HG02642 (cell line): ENCODE measurements around the gene CARD11.
"Not testable (repeated sequence)": the region's sequence is repeated elsewhere in the genome, so short reads cannot be mapped to it uniquely, and the experiment has no call there.

Experiments
- ATAC-seq: cut with Tn5 transposase; IDR thresholded peaks from one replicate; pipeline ENCODE4 v1.9.1; 2021; ENCODE audit warnings: mild to moderate bottlenecking; ENCODE audit not compliant: unreplicated experiment, poor library complexity

The CARD11 gene

DNA sequence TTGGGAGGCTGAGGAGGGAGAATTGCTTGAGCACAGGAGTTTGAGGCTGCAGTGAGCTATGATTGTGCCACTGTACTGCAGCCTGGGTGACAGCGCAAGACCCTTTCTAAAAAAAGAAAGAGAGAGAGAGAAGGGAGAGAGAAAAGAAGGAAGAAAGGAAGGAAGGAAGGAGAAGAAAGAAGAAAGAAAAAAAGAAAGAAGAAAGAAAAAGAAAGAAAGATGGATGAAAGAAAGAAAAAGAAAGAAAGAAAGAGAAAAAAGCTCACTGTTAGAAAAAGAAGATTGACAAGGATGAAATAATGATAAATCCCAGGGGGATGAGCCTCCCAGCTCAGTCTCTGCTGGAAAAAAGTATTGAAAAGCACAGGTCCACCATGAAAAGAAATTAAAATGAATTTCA, 22.8 kb upstream of the CARD11 start:
- ATAC-seq = no peak

DNA sequence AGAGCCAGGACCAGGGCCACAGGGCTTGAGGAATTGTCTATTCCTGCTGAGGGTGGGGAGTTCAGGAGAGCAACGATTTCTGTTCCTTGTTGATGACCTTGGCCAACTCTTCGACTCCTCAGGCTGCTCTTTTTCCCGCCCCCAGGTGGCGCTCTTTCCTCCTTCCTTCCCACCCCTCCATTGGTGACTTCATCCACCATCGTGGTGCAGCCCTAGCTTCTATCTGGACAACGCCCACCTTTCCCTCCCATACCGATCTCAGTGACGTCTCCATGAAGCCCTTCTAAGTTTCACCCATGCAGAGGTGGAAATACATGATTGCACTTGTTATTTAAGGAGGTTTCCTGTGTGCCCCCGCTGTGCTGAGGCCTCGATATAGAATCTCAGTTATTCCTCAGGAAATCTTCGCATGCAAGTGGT, 22.1 kb upstream of the CARD11 start:
- peak; percentile 42 for ATAC-seq

DNA sequence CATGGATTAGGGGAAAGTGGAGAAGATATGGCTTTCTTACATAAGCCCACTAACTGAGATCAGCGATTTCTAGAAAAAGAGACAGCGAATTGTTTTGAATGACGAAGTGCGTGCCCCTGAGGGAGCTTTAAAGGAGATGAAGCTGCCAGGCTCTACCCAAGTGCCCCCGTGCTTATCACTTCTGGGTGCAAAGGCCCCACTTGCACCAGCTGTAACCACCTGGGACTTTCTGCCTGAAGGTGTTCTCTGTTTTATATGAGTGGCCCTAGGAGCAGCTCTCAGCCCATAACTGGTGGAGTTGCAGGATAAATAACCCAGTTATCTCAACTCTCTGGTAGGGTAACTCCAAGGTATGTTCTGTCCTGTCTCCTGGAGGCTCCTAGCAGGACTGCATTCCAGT, 20.4 kb upstream of the CARD11 start:
- no peak for ATAC-seq

DNA sequence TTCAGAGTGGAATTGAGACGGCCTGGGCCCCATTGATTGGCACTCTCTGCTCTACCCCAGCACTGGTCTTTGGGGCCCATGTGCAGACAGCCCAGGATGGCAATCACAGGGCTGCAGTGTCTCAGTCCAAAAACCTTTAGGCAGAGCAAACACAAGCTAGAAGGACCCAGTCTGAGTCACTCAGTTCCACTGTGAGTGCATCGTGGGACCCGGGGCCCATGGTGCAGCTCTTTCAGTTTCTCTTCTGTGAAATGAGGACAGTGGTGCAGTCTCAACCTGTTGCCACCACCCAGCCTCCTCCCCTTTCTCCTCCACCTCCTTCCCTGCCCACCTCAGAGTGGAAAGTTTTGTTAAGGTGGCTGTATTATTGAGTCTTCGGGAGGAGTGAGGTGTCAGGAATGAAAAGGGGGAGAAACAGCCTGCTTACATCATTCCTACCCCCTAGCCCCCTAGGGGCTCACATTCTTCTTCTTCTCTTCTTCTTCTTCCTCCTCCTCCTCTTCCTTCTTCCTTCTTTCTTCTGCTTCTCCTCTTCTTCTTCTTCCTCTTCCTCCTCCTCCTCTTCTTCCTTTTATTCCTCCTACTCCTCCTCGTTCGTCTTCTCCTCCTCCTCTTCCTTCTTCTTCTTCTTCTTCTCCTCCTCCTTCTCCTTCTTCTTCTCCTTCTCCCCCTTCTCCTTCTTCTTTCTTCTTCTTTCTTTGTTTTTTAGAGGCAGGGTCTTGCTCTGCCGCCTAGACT, 19.5 kb upstream of the CARD11 start:
- peak; percentile 89 for ATAC-seq

DNA sequence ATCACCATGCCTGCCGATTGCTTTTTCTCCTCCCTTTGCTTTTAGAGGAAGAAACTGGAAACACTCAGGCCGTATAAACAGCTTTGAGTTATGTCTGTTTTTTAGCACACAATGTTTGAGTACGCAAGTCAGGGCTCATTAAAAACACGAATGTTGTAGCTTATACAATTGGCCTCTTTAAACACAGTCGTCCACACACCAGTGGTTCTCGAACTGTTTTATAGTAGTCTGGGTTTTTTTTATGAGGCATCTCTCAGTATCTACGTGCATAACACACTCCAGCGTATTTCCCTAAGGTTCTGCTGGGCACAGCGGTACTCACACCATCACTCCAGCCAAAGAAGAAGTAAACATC, 13.4 kb upstream of the CARD11 start:
- no peak for ATAC-seq

DNA sequence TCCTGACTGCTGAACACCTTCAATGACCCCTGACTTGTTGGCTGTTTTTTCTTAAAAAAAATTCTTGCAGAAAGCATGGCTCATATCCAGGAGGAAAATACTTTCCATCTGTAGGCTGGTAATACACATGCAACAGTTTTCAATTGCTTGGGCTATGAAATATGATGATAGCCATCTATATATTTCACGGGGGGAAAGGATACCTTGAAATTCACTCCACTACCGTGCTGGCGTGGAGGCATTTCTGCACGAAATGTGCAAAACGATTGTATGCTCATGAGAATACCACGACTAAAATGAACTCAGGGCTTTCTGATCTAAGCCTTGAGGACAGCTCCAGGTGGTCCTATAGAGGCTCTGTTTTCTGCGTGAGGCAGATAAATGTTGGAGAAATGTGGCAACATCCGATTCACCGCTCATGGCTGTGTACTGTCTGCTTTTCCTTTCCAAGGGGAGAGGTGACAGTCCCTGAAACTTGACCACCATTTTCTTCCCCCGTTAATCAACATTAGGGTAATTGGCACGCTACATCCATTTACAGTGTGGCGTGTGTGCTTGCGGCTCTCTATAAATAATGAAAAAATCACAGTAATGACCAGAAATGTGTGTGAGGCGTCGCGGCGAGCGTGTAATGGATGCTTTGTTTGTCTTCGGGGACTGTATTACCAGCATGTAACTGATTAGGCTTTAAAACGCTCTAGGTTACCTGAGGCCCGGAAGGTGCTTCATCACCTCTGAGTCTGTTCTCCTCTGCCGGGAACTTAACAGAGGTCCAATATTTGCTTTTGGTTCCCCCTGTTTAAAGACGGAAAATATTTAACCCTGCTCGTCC, 12.8 kb upstream of the CARD11 start:
- ATAC-seq = no peak

DNA sequence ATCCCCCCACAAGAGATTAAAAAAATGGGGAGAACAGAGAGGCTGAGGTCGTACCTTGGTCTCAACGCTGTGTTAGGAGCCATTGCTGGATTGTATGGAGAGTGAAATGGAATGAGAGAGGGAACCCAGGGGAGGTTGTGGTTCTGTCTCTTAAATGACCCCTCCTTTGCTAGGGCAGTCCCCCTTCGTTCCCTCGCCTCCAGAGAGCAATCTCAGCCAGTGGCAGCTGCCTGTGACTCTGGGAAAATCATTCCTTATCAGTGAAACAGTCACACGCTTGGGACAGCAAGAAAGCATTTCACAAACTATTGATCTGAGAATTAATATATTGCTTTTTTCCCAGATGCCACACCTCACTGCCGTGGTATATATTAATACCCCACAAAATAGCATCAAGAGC, 12.0 kb upstream of the CARD11 start:
- no peak for ATAC-seq

DNA sequence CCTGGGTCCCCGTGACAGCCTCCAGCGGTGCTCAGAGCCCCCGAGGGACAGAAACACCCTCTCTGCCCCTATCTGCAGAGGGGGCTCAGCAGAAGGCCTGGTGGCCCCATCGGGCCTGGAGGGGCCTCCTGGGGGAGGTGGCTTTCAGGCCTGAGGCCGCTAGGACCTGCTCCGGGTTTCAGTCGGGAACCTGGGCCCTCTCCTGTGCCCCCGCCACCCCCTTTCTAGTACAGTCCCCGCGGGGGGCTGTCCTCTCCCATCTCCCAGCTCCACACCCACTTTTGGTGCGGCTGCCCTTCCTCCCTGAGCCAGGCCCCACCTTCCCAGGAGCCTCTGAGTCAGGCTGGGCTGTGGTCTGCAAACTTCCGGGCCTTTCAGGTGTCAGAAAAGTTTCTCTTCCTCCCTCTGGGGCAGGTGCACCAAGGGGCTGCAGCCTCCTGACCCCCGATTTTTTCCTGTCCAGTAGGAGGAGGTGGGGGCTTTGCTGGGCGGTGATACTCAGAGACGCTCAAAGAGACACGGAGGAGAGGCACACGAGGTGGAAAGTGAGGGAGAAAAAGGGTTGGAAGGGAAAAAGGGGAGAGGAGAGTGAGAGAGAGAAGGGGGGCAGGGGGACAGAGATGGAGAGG, 692 bp downstream of the CARD11 start:
- ATAC-seq = peak; percentile 69

DNA sequence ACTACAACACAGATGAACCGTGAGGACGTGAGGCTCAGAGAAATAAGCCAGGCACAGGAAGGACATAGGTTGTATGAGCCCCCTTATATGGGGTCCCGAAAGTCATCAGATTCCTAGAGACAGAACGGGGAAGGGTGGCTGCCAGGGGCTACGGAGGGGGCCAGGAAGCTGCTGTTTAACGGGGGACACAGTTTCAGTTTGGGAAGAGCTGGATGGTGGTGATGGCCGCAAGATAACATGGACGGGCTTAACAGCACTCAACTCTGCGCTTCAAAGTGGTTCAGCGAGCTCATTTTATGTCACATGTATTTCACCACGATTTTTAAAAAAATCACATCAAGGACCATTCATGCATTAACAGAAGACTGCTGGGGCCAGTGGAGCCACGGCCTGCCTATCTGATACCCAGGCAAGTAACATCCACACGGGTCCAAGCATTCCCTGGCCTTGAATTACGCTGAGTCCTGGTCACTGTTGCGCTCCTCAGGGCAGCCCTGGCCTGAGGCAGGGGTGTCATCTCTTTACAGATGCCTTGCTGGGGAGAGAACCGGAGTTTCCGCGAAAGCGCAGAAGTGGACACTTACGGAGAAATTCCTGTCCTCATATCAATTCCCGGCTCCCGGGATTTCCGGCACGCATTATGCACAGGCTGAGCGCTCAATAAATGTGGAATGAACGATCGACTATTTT, 1.5 kb downstream of the CARD11 start:
- ATAC-seq = no peak

DNA sequence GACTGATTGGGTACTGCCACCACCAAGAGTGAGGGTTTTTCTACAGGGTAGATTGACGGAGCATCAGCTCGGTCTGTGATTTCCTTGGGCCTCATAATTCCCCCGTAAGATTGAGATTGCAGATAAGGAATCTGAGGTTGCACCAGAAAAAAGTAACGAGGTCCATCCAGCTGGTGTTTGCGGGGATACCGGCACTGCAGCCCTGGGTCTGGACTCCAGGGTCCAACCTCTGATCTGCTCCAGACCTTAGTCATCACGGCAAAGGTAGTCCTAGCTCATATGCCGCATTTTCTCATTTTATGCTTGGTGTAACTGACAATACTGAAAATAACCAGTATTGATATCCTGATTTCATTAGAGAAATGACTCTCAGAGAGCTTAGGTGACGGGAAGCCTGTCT, 3.9 kb downstream of the CARD11 start:
- ATAC-seq = no peak

DNA sequence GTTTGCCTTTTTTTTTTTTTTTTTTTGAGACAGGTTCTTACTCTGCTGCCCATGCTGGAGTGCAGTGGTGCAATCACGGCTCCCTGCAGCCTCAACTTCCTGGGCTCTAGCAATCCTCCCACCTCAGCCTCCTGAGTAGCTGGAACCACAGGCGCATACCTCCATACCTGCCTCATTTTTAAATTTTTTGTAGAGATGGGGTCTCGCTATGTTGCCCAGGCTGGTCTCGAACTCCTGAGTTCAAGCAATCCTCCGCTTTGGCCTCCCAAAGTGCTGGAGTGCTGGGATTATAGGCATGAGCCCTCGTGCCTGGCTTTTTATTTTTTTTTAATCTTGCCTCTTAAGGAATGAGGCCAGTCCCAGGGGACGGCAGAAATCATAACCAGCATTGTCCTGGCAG, 5.7 kb downstream of the CARD11 start:
- not testable (repeated sequence) for ATAC-seq

DNA sequence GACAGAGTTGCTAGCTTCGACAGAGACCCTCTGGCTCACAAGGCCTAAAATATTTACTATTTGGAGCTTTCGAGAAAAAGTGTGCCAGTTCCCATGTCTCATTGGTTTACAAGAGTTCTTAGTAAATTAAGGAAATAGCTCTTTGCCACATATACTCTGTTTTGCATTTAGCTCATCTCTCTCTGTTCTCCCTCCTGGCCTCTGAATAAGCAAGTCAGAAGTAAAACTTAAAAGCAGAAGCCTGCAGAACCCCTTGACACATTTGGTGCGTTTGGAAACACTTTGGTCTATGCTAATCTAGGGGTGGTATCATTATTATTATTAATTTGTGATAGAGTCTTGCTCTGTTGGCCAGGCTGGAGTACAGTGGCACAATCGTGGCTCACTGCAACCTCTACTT, 6.4 kb downstream of the CARD11 start:
- no peak for ATAC-seq

DNA sequence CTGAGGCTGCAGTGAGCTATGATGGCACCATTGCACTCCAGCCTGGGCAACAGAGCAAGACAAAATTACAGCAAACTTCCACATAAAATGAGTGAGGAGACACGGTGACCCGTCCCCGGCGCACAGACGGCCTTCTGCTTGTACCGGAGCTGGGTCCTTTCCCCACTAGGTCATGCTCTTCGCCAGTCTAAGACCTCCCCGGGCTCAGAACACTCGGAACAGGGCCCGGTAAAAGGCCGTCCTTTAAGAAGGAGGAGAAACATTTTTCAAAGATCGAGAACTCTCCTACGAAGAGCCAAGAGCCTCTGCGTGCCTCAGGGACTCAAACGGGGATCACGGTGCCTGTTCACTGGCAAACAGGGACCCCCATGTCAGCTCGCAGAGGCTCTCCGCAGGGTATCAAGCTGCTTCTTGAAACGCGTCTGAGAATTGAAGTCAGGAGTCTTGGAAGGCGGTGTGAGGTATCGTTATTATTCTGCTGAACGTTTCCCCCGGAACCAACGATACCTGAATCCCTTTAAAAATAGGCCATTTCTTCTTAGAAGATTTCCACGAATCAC, 9.0 kb downstream of the CARD11 start:
- no peak for ATAC-seq

DNA sequence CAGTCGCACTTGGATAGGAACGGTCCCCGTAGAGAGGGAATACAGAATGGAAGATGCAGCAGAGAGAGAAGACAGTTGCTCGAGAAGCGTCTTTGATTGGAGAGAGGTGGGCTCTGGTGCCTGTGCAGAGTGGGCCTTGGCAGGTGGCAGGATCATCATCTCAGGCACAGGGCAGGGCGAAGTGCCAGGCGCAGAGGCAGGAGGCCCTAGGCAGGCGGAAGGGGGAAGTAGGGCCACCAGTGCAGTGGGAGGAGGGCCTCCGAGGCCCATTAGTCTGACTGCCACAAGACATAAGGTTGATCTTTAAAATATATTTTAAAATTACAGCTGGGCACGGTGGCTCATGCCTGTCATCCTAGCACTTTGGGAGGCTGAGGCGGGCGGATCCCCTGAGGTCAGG, 10.1 kb downstream of the CARD11 start:
- ATAC-seq = no peak

DNA sequence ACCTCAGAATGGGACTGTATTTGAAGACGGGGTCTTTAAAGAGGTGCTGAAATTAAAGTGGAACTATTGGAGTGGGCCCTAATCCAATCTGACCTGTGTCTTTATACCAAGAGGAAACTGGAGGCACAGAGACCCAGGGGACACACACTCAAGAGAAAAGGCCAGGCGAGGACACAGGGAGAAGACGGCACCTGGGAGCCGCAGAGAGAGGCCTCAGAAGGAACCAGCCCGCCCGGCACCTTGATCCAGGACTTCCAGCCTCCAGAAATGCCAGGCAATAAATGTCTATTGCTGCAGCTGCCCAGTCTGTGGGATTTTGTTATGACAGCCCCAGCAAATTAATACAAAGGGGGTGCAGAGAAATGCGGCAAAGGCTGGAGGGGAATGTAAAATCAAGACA, 10.5 kb downstream of the CARD11 start:
- no peak for ATAC-seq

DNA sequence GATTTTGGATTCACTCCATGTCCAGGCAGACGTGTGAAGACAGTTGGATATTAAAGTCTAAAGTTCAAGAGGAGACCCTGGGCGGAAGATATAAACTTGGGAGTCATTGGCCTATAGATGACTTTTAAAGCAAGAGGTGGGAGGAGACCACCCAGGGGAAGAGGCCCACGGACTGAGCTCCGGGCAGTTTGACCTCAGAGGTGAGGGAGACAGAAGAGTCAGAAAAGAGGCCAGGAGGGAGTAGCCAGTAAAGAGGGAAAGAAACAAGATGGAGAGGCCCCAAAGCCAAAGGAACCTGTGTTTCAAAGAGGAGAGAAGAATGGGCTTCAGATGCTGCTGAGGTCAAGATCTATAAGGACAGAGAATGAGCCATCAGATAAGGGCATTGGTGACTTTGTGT, 11.4 kb downstream of the CARD11 start:
- ATAC-seq = no peak

DNA sequence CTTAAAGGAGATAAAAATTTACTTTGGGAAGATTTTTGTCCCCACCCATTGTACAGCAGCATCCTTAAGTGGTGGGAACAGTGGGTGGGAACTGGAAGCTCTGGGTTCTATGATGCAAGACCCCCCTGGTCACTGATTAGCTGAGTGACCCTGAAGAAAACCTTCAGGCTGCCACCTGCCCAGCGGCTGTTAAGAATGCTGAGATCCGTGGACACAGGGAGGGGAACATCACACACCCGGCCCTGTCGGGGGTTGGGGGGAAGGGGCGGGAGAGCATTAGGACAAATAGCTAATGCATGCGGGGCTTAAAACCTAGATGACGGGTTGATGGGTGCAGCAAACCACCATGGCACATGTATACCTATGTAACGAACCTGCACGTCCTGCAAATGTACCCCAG, 14.5 kb downstream of the CARD11 start:
- ATAC-seq = no peak

DNA sequence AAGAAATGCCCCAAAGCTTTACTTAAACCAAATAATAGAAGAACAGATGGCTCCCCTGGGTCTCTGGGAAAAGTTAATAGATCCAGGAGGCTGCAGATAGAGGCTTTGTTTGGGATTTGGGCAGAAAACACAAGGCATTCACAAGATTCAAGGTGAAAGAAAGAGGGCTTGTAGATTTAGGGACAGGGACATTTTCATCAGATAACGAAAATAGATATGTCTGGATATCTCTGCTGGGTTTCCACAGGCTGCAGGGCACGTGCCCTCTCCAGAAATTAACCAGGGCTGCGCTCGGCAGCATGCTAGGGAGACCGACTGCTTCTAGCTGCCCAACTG, 14.9 kb downstream of the CARD11 start:
- ATAC-seq = no peak

DNA sequence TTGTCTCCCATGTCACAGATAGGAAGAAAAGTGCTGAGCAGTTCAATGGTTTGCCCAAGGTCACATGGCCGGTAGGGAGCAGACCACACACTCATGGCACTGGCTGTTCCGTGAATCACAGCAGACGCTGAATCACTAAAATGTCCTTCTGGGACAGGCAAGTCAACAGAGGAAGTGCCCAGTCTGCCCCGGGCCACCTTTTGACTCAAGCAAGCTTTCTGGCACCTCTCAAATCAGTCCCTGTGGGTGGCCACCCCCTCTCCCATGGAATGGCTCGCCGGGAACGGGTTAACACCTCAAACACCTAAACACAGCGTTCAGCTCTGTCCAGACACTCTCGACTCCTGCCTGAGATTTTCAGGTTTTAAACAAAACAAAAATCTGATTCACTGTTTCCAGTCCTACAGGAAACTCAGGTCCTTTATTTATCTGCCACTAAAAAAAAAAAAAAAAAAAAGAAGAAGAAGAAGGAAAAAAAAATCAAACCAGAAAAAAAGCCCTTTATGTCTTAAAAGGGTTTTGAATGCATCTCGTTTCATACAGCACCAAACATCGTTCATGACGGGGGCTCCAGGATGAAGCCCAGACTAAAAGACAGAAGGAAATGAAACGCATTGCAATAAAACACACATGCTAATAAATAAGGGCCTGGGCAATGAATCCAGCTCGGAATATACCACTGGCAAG, 15.5 kb downstream of the CARD11 start:
- no peak for ATAC-seq
